NCI-H82 (cell line): ENCODE measurements around the gene CFLAR.
"Not testable (repeated sequence)": the region's sequence is repeated elsewhere in the genome, so short reads cannot be mapped to it uniquely, and the experiment has no call there.

Experiments used
- DNase-seq: peaks from one replicate; lab custom pipeline; 2025; lab: John Stamatoyannopoulos, UW

CFLAR gene

DNA sequence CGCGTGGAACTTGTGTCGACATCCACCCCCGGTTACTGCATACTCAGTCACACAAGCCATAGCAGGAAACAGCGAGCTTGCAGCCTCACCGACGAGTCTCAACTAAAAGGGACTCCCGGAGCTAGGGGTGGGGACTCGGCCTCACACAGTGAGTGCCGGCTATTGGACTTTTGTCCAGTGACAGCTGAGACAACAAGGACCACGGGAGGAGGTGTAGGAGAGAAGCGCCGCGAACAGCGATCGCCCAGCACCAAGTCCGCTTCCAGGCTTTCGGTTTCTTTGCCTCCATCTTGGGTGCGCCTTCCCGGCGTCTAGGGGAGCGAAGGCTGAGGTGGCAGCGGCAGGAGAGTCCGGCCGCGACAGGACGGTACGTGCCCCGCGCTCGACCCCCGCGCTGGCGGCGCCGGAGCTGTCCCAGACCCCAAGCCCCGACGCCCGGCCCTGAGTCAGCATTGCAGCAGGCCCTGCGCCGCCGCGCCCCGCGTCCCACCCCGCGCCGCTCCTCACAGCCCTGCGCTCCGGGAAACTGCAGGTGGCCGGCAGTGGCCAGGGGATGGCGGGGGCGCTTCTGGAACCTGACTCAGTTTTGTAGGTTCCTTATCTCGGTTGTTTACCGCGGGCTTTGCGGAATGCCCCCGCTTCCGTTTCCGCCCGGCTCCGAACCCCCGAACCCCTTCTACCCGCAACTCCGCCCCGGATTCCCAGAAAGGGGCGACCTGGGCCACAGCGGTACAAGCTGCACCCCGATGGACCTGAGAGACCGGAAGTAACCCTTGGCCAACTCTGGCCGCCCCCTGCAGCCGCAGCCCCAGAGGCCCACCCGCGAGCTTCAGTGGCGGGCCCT, at the start of gene CFLAR:
CFLAR (plus strand) TSS at position 50 of the 844 bp plus-strand sequence. CDS start 13,702 bp downstream, outside the sequence.
- DNase-seq = peak; percentile 43

DNA sequence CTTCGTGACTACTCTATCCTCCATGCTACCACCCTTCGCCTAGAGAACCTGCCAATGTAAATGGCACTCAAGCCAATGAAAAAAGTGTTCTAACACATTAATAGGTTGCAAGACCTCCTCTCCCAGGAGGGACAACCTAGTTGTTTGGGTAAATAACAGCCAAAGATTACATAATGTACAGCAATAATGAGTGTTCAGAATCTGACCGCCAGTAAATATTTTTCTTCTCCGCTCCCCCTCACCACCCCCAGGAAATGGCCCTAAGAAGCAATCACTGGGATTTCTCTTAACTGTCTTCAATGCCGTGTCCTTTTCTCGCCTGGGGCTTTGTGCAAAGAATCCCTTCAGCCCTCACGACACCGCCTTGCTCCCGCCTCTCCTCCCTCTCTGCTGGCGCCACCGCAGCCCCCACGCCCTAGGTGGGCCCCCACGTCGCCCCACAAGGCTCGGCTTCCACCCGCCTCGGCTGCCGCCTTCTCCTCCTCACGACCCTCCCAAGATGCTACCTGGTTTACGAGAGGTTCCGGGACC, 45.0 kb upstream of the CFLAR start:
- DNase-seq = peak; percentile 55

DNA sequence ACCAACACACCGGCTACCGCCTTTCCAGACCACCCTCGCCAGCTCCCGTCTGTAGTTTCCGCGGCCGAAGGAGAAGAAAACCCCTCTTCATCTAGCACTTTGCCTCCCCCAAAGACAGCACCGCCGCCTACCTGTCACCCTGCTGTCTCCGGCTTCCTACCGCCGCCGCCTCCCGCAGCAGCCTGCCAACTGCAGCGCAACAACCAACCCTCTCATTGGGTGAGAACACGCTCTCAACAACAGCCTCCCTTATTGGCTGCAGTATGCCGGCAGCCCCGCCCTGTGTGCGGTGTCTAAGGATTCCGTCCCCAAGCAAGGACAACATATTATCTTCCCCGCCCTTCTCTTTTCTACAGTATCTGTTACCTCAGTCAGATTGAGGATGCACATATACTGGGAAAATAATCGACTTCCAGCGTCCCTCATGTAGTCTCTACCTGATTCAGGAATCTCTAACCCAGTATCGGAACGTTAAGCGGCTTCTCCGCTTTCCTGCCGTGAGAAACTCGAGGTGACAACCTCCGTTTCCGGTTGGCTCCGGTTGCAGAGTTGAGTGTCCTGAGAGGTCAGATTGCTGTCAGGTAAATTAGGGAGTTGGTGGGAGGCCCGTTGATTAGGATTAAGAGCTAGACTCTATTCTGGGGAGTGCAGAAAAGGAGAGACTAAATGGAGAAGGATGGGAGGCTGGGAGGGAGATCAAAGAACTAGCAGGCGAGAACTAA, 44.3 kb upstream of the CFLAR start, which contains the start of the genes HYCC2 and NDUFB3:
HYCC2 (minus strand) TSS at position 193 of the 722 bp plus-strand sequence. CDS start 47,662 bp downstream, outside the sequence.
NDUFB3 (plus strand) TSS at position 523 of the 722 bp plus-strand sequence. CDS start 6,882 bp downstream, outside the sequence.
- peak; percentile 97 for DNase-seq

DNA sequence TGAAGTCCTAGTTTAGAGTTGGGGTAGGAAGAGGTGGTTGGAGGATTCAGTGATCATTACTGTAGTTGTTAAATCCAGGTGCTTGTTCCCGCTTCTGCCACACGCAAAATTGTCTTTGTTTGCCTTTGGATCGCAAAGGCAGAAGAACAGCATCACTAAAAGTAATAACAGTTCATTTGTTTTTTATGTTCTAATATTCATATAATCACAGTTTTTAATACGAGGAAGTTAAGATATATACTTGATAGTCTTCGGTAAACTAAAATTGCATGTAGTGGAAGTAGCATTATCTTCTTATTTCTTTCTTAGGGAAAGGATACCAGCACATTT, 43.8 kb upstream of the CFLAR start:
- DNase-seq = no peak

DNA sequence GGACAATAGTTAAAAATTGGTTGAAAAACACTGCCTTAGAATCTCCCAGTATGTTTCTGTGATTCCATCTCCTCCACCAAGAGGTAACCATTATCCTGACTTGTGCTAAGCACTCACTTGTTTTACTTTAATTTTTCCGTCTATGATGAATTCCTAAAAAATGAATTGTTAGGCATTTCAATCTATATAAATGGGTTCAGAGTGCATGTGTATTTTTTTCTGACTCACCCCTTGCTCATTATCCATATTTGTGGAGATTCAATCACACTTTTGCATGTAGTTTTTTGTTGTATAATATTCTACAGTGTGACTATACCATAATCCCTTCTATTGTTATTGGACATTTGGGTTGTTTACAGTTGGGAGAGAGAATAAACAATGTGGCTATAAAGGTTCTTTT, 42.9 kb upstream of the CFLAR start:
- DNase-seq = no peak

DNA sequence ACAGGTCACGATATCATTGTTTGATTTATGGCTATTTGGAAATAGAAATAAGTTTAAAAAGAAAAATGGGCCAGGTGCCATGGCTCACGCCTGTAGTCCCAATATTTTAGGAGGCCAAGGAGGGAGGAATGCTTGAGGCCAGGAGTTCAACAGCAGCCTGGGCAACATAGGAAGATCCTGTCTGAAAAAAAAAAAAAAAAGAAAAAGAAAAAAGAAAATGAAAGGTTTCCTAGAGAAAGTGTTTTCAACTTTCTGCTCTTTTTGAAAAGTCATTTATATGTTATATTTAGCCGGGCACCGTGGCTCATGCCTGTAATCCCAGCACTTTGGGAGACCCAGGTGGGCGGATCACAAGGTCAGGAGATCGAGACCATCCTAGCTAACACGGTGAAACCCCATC, 41.0 kb upstream of the CFLAR start:
- DNase-seq = no peak

DNA sequence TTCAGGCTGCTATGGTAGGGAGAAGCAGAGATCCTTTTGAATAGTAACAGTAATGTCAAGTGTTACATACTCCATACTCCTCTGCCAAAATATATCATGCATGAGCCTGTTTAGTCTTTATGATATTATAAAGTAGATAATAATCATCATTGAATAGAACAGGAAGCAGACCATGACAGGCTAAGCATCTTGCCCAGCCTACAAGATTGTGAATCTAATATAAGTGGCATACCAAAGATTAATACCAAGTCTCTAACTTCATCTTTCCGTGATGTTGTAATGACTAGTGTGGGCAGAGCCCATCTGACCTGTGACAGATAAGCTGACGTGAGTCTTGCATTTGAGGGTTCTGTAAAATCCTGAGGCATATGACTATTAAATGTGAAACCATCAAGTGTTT, 31.1 kb upstream of the CFLAR start:
- no peak for DNase-seq

DNA sequence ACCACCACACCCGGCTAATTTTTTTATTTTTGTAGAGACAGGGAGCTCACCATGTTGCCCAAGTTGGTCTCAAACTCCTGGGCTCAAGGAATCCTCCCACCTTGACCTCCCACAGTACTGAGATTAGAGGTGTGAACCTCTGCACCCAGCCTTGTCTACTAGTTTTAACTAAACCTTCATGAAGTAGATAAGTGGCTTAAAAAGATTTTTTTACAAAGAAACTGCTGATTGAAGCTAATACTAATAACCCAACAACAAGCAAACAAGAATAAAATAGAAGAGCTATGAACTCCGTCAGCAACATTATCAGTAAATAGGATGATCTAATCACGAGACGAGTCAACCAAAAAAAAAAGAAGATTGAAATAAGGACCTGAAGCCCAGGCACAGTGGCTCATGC, 25.4 kb upstream of the CFLAR start:
- no peak for DNase-seq

DNA sequence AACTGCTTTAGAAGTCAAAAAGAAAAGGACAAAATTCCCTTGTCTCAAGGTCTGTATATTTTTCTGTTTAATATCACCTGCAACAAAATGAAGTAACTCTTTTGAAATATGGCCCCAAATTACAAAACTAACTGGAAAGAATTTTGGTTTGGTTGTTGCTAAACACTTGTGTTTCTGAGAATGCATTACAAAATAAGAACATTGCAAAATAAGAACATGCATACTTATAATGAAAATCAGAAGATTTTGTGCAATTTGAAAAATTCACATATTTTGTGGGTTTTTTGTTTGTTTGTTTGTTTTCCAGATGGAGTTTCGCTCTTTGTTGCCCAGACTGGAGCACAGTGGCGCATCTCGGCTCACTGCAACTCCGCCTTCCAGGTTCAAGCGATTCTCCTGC, 22.4 kb upstream of the CFLAR start:
- no peak for DNase-seq

DNA sequence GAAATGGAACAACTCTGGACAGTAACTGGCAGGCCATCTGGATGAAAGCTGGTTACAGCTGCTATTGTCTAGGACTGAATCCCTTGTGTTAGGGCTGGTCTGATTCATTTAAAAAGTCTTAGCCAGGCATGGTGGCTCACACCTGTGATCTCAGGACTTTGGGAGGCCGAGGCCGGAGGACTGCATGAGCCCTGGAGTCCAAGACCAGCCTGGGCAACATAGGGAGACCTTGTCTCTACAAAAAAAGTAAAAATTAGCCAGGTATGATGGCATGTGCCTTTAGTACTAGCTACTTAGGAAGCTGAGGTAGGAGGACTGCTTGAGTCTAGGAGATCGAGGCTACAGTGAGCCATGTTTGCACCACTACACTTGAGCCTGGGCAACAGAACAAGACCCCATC, 15.5 kb upstream of the CFLAR start:
- DNase-seq = peak; percentile 16

DNA sequence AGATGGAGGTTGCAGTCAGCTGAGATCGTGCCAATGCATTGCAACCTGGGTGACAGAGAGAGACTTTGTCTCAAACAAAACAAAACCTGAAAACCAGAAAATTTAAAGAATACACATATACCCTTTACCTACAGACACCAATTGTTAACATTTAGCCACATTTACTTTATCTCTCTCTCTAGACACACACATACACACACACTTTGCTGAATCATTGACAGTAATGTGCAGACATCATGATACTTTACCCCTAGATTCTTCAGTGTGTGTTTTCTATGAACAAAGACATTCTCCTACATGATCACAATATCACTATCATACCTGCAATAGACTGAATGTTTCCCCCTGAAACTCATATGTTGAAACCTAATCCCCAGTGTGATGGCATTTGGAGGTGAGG, 10.2 kb upstream of the CFLAR start:
- DNase-seq = no peak

DNA sequence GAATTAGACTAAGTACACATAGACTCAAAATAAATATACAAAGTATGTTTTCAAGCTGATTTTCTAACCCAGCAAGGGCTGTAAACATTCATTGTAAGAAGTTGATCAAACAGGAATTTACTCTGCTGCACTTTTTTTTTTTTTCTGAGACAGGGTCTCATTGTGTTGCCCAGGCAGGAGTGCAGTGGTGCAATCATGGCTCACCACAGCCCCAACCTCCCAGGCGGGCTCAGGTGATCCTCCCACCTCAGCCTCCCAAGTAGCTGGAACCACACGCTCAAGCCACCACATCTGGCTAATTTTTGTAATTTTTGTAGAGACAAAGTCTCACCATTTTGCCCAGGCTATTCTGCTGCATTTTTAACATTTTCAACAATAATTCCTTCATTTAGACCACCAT, 8.3 kb upstream of the CFLAR start:
- DNase-seq = no peak

DNA sequence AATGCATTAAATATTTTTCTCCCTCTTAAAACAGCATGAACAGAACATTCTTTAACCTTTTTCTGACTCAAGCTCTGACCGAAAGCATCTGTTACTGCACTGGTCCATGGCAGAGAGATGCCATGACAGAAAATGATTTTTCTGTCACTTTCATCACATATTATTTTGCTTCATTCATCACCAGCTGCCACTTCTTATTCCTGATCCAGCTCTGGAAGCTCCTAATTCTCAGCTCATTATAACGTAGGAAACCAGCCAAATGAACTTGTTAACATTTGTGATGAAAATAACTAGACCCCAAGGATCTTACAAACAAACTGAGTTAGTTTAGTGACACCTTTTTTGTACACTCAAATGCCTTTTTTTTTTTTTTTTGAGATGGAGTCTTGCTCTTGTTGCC, 7.6 kb upstream of the CFLAR start:
- no peak for DNase-seq

DNA sequence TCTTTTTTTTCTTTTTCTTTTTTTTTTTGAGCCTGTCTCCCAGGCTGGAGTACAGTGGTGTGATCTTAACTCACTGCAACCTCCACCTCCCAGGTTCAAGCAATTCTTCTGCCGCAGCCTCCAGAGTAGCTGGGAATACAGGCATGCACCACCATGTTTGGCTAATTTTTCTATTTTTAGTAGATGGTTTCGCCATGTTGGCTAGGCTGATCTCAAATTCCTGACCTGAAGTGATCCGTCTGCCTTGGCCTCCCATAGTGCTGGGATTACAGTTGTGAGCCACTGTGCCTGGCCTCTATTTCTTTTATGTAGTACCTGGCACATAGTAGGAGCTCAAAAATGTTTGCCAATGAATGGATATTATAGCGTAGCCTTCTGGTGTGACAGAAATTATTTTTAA, 6.8 kb upstream of the CFLAR start:
- DNase-seq = no peak

DNA sequence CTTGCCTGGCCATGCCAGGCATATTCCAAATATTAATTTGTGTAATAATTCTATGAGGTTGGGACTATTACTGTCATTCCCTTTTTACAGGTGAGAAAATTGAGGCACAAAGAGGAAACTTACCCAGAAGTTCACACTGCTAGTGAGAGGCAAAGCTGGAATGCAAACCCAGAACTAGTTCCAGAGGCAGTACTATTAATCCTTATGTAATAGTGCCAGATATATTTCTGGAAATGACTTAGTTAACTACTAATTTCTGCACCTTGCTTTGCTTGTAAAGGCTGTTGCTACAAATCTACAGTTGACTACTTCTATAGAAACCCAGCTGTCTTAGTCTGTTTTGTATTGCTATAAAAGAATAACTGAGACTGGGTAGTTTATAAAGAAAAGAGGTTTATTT, 5.3 kb upstream of the CFLAR start:
- DNase-seq = no peak

DNA sequence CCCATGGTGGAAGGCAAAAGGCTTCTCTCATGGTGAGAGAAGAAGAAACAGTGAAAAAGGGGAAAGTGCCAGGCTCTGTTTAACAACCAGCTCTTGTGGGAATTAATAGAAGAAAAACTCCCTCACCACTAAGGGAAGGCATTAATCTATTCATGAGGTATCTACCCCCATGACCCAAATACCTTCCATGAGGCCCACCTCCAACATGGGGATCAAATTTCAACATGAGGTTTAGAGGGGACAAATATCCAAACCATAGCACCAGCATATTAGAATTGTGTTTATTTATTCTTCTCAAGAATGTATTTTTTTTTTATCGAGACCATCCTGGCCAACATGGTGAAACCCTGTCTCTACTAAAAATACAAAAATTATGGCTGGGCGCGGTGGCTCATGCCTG, 4.9 kb upstream of the CFLAR start:
- no peak for DNase-seq

DNA sequence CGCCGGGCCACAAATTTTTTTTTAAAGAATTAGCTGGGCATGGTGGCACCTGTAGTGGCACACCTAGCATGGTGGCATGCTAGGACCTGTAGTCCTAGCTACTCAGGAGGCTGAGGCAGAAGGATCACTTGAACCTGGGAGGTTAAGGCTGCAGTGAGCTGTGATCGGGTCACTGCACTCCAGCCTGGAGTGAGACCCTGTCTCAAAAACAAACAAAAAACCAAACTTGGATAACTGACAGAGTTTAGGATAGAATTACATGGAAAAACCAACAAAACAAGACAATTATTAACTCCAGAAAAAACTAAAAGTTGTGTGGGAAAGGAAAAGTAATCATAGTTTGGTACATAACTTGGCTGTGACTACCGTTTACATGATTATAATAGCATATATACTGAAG, 1.6 kb upstream of the CFLAR start:
- no peak for DNase-seq

DNA sequence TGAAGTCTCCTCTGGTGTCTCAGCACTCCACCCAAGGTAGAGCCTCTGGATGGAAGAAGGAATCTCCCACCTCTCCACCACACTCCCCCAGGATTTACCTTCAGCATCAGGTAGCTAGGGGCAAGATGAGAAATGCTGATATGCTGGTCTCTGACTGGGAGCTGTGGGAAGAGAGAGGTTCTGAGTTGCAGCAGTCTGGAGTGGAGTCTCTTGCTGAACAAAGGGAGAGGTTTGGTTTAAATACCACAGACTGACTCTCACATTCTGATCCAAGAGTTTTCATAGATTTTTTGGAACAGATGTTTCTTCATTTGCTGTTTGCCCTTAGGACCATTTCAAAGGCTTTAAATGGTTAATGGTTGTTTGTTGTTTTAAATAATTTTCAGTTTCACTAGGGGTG, 1.1 kb upstream of the CFLAR start:
- DNase-seq = no peak

DNA sequence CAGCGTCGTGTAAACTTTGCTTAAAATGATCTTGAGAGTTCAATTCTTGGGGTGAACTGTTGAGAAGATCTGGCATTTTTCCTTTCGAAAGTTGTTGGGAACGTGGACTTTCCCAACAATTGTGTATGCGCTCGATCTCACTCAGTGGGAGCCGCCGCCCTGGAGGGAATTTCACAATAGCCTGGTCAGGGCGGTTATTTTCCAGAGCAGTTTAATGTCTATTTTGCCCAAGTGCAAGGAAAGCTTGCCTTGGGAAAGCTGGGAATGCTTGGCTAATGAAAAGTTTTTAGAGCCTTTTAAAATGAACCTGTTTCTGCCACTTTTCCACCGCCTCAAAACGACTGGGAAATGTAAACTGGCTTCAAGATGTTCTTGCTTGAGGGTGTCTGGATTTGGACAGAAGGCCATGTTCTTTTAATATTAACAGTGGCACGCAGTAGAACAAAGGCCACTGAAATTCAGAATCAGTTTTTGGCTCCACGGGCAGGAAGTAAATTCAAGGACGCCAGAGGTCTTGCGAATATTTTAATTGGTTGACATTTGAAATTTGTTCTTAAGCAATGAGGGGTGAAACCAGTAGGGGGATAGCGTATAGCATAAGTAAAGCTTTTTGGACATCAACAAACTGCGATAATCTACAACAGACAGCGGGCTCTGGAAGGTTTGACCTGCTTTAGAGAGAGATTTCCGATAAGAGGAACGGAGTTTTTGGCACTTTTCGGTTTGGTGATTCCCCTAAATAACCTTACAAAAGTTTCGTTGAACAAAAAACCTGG, 1.2 kb downstream of the CFLAR start:
- DNase-seq = no peak

DNA sequence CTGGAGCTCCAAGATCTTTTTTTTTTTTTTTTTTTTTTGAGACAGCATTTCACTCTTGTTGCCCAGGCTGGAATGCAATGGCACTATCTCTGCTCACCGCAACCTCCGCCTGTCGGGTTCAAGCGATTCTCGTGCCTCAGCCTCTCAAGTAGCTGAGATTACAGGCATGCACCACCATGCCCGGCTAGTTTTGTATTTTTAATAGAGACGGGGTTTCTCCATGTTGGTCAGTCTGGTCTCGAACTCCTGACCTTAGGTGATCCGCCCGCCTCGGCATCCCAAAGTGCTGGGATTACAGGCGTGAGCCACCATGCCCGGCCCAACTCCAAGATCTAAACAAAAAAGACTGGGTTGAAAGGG, 1.8 kb downstream of the CFLAR start:
- DNase-seq = not testable (repeated sequence)

DNA sequence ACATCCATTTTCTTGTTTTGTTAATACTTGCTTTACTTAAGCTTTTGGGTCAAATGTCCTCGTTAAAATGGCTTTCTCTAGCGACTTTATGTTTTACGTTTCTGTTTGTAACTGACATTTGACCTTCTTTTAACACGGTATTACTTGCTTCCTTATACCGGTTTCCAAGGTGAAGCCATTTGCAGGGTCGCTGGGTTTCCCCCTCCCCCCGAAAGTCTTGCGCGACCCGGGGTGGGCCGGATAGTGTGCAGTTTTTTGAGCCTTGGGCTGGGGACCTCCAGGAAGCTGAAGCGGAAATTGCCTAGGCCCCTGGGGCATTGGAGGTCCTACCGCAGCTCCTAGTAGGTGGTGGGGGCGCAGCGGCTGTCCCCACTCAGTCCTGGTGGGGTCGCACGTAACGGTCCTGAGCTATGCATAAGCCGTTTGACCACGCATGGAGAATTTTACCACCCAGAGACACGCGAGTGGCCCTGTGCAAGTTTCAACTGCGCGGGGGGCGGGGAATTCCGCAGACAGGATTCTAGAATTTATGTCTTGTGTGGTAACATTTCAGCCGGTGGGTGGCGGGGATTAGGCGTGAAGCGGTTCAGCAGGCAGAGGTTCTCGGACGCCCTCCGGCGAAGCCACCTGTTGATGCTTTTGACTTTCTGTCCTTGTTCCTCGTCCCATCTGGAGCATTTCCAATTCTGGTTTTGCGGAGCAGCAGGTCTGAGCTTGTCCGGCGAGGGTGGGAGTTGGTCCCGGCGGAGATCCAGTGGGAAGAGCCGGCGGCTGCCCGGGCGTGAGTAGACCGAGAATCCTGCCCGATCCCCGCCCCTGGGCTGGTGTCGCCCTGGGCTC, 2.4 kb downstream of the CFLAR start:
- DNase-seq = peak; percentile 59
